ENCODE data around the gene ANTXR1.
"Not testable (repeated sequence)": the region's sequence is repeated elsewhere in the genome, so short reads cannot be mapped to it uniquely, and the experiment has no call there.

The ANTXR1 gene

GRCh38 chr2:69157441-69157840 lies 144.5 kb downstream of the ANTXR1 start:
- in situ Hi-C loops (cut with HindIII; ENCODE audit: low sequenced_read_pairs), result no loop called here

- in situ Hi-C loops (cut with HindIII; ENCODE audit: low sequenced_read_pairs), result no loop called here
These were observed 147.0 kb downstream of the ANTXR1 start for GRCh38 chr2:69159986-69160385.

GRCh38 chr2:69162057-69162456 lies 149.1 kb downstream of the ANTXR1 start:
- in situ Hi-C loops (cut with HindIII; ENCODE audit: low sequenced_read_pairs), result no loop called here

GRCh38 chr2:69163109-69163508 lies 150.1 kb downstream of the ANTXR1 start:
- in situ Hi-C loops (cut with HindIII; ENCODE audit: low sequenced_read_pairs), result no loop called here

GRCh38 chr2:69163556-69163955 lies 150.6 kb downstream of the ANTXR1 start:
- in situ Hi-C loops (cut with HindIII; ENCODE audit: low sequenced_read_pairs), result no loop called here

GRCh38 chr2:69164061-69164778 lies 151.2 kb downstream of the ANTXR1 start:
- in situ Hi-C loops (cut with HindIII; ENCODE audit: low sequenced_read_pairs), result no loop called here

- in situ Hi-C loops (cut with HindIII; ENCODE audit: low sequenced_read_pairs), result no loop called here
These were observed 152.3 kb downstream of the ANTXR1 start for GRCh38 chr2:69165091-69165880.

GRCh38 chr2:69166465-69166811 lies 153.5 kb downstream of the ANTXR1 start:
- in situ Hi-C loops (cut with HindIII; ENCODE audit: low sequenced_read_pairs), result no loop called here

GRCh38 chr2:69166812-69167468 lies 154.0 kb downstream of the ANTXR1 start:
- in situ Hi-C loops (cut with HindIII; ENCODE audit: low sequenced_read_pairs), result no loop called here

- in situ Hi-C loops (cut with HindIII; ENCODE audit: low sequenced_read_pairs), result no loop called here
These were observed 154.5 kb downstream of the ANTXR1 start for GRCh38 chr2:69167469-69167822.

- in situ Hi-C loops (cut with HindIII; ENCODE audit: low sequenced_read_pairs), result no loop called here
These were observed 155.3 kb downstream of the ANTXR1 start for GRCh38 chr2:69168144-69168813.

GRCh38 chr2:69168950-69169654 lies 156.1 kb downstream of the ANTXR1 start:
- in situ Hi-C loops (cut with HindIII; ENCODE audit: low sequenced_read_pairs), result no loop called here

GRCh38 chr2:69169655-69170389 lies 156.8 kb downstream of the ANTXR1 start:
- in situ Hi-C loops (cut with HindIII; ENCODE audit: low sequenced_read_pairs), result no loop called here

GRCh38 chr2:69170661-69171060 lies 157.7 kb downstream of the ANTXR1 start:
- in situ Hi-C loops (cut with HindIII; ENCODE audit: low sequenced_read_pairs), result no loop called here

- in situ Hi-C loops (cut with HindIII; ENCODE audit: low sequenced_read_pairs), result no loop called here
These were observed 158.3 kb downstream of the ANTXR1 start for GRCh38 chr2:69171116-69171896.

- in situ Hi-C loops (cut with HindIII; ENCODE audit: low sequenced_read_pairs), result no loop called here
These were observed 159.0 kb downstream of the ANTXR1 start for GRCh38 chr2:69171897-69172525.

- in situ Hi-C loops (cut with HindIII; ENCODE audit: low sequenced_read_pairs), result no loop called here
These were observed 160.7 kb downstream of the ANTXR1 start for GRCh38 chr2:69173706-69174105.

GRCh38 chr2:69174211-69174610 lies 161.2 kb downstream of the ANTXR1 start:
- in situ Hi-C loops (cut with HindIII; ENCODE audit: low sequenced_read_pairs), result not testable (repeated sequence)
